ENCODE measurements around the gene TRIM60.
"Not testable (repeated sequence)": the region's sequence is repeated elsewhere in the genome, so short reads cannot be mapped to it uniquely, and the experiment has no call there.

- not testable (repeated sequence) for TF ChIP-seq CTCF (IDR thresholded peaks at IDR 0.05); POLR2AphosphoS5 (IDR thresholded peaks at IDR 0.05); POLR2A (IDR thresholded peaks at IDR 0.05; ENCODE audit: low read depth); EP300 (IDR thresholded peaks at IDR 0.05)
These were observed 33.2 kb upstream of the TRIM60 start for GRCh38 chr4:164998526-164999080.

Data from esophagus muscularis mucosa (tissue), 4 donors.